ENCODE results near the gene RNU1-4.
"Not testable (repeated sequence)": the region's sequence is repeated elsewhere in the genome, so short reads cannot be mapped to it uniquely, and the experiment has no call there.

RNU1-4 gene

DNA sequence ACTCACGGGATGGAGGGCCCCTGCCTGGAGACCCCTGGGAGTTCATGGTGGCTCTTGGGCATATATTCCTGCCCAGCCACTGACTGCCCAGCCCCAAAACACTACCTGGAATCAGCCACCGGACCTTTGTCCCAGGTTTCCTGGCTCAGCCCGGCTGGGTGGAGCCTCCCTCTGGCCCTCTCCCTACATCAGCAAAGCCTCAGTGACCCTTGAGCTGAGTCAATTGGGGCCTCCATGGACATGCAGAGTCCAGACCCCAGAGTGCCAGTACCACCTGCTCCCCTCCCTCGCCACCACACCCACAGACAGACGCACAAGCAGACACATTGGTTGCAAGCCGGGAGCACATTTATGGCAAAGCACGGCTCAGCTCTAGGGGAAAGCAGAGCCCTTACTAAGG is 43.2 kb upstream of the RNU1-4 start:
- not testable (repeated sequence) for H3K9me3 ChIP-seq (replicated peaks in 1 of 2; ENCODE audit: control insufficient read depth in 2 of 2, insufficient read depth in 1 of 2, low read depth in 1 of 2, low read length in 2 of 2); H2BK15ac ChIP-seq (ENCODE audit: low read length); H3K23ac ChIP-seq (ENCODE audit: low read depth, low read length, poor library complexity); H3K36me3 ChIP-seq (replicated peaks in 1 of 2; ENCODE audit: control insufficient read depth in 2 of 2, insufficient read depth in 2 of 2, low read length in 2 of 2); H4K91ac ChIP-seq (ENCODE audit: low read depth, low read length, poor library complexity); H2BK120ac ChIP-seq (ENCODE audit: low read depth, low read length); H3K14ac ChIP-seq (ENCODE audit: low read length); DNase-seq (ENCODE audit: low spot score); H3K4me2 ChIP-seq (ENCODE audit: insufficient read depth, low read length, poor library complexity, severe bottlenecking); H3K27me3 ChIP-seq (ENCODE audit: control insufficient read depth in 3 of 3, insufficient read depth in 3 of 3, low read depth in 1 of 3, low read length in 3 of 3); H2AFZ ChIP-seq (ENCODE audit: low read length); H3K27ac ChIP-seq (replicated peaks; ENCODE audit: low read length); H2AK5ac ChIP-seq (ENCODE audit: low read depth, low read length); H2BK5ac ChIP-seq (ENCODE audit: low read length); H2BK12ac ChIP-seq (ENCODE audit: low read length); H4K8ac ChIP-seq (ENCODE audit: low read depth, low read length); H3K4me1 ChIP-seq (ENCODE audit: control insufficient read depth in 2 of 2, insufficient read depth in 1 of 2, low read depth in 1 of 2, low read length in 2 of 2); H3K4ac ChIP-seq (ENCODE audit: low read length); H3K4me3 ChIP-seq (ENCODE audit: low read length in 2 of 2); H3K79me1 ChIP-seq (ENCODE audit: low read depth, low read length); H3K9ac ChIP-seq (ENCODE audit: low read depth, low read length, poor library complexity); H3K18ac ChIP-seq (ENCODE audit: low read length)
- no CpG with 5 or more reads among the region's 7 CpGs for WGBS, 2 donors (ENCODE audit: extremely low coverage in 2 of 2, insufficient read length in 2 of 2, insufficient replicate concordance in 1 of 2)

DNA sequence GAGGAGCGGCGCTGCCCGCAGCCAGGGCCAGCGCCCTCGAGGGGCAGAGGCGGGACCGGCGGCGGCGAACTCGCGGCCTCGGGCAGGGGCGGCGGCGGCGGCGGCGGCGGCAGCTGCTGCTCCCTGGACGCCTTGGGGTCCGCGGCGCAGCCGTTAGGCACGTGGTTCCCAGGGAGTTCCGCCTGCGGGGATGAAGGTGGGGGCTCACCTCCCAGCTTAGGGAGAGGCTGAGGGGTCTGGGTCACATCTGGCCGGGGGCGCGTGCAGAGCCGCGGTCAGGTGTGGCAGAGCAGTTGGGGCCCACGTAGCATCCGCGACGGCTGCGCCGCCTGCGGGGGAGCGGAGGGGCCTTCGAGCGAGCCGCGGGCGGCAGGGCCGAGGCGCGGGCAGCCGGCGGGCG is 40.9 kb upstream of the RNU1-4 start:
- H3K4me2 ChIP-seq (ENCODE audit: insufficient read depth, low read length, poor library complexity, severe bottlenecking), result peak overlapping the region; percentile 25
- H3K4me1 ChIP-seq (ENCODE audit: control insufficient read depth in 2 of 2, insufficient read depth in 1 of 2, low read depth in 1 of 2, low read length in 2 of 2); H2AK5ac ChIP-seq (ENCODE audit: low read depth, low read length); H2BK120ac ChIP-seq (ENCODE audit: low read depth, low read length); H3K18ac ChIP-seq (ENCODE audit: low read length); H3K27me3 ChIP-seq (ENCODE audit: control insufficient read depth in 3 of 3, insufficient read depth in 3 of 3, low read depth in 1 of 3, low read length in 3 of 3); H2BK12ac ChIP-seq (ENCODE audit: low read length); H4K8ac ChIP-seq (ENCODE audit: low read depth, low read length); H2AFZ ChIP-seq (ENCODE audit: low read length); H3K14ac ChIP-seq (ENCODE audit: low read length); H3K23ac ChIP-seq (ENCODE audit: low read depth, low read length, poor library complexity); H2BK15ac ChIP-seq (ENCODE audit: low read length); H3K79me1 ChIP-seq (ENCODE audit: low read depth, low read length); H4K91ac ChIP-seq (ENCODE audit: low read depth, low read length, poor library complexity); H3K36me3 ChIP-seq (replicated peaks in 1 of 2; ENCODE audit: control insufficient read depth in 2 of 2, insufficient read depth in 2 of 2, low read length in 2 of 2); H3K4me3 ChIP-seq (ENCODE audit: low read length in 2 of 2); H3K4ac ChIP-seq (ENCODE audit: low read length); H3K27ac ChIP-seq (replicated peaks; ENCODE audit: low read length); DNase-seq (ENCODE audit: low spot score); H3K9ac ChIP-seq (ENCODE audit: low read depth, low read length, poor library complexity); H3K9me3 ChIP-seq (replicated peaks in 1 of 2; ENCODE audit: control insufficient read depth in 2 of 2, insufficient read depth in 1 of 2, low read depth in 1 of 2, low read length in 2 of 2); H2BK5ac ChIP-seq (ENCODE audit: low read length): not testable (repeated sequence)
- WGBS, 2 donors (ENCODE audit: extremely low coverage in 2 of 2, insufficient read length in 2 of 2, insufficient replicate concordance in 1 of 2), result no CpG with 5 or more reads among the region's 52 CpGs

DNA sequence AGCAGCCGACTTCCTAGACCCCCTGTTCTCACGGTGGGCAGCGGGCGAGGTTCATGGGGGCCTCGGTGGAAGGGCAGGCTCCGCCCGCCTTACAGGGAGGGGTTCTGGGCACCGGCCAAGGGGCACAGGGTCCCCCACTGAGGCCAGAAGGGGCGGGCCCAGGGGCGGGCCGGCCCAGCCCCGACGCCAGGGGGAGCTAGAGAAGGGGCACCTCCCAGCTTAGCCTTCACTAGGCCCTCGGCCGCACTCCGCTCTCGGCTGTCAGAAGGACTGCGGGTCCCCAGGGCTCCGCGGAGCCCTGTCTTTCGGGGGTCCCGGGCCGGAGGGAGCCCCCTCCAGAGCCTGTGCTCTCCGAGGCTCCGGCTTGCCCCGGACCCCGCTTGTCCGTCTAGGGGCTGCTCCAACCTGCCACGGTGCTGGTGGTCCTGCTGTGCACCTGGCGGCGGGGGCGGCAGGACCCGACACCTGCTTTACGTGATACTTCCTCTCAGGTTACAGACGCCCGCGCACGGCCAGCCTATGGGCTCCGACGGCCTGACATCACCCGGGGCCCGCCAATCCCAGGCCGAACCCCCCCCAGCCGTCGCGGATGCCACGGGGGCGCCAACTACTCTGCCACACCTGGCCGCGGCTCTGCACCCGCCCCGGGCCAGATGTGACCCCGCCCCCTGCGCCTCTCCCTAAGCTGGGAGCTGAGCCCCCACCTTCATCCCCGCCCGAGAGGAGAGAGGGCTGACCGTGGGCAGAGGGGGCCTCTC is 40.0 kb upstream of the RNU1-4 start:
- not testable (repeated sequence) for H3K9me3 ChIP-seq (replicated peaks in 1 of 2; ENCODE audit: control insufficient read depth in 2 of 2, insufficient read depth in 1 of 2, low read depth in 1 of 2, low read length in 2 of 2); H3K14ac ChIP-seq (ENCODE audit: low read length)

DNA sequence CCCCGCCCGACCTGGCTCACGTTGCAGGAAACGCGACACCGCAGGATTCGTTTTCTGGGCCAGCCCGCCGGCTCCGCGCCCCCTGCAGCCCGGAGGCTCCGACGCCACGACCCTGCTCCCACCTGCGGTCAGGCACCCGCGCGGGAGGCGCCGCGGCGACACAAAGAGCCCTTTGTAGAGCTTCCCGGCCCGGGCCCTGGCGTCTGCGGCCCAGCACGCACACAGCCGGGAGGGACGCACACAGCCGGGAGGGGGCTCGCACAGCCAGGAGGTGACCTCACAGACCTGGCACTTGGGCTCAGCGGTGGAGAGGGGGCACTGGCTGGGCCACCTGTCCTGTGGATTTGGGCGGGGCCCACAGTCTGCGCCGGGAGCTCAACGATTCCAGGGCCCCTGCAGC is 39.1 kb upstream of the RNU1-4 start:
- H2BK15ac ChIP-seq (ENCODE audit: low read length); H3K36me3 ChIP-seq (replicated peaks in 1 of 2; ENCODE audit: control insufficient read depth in 2 of 2, insufficient read depth in 2 of 2, low read length in 2 of 2); H3K14ac ChIP-seq (ENCODE audit: low read length); H3K9me3 ChIP-seq (replicated peaks in 1 of 2; ENCODE audit: control insufficient read depth in 2 of 2, insufficient read depth in 1 of 2, low read depth in 1 of 2, low read length in 2 of 2); H2AK5ac ChIP-seq (ENCODE audit: low read depth, low read length); DNase-seq (ENCODE audit: low spot score); H3K18ac ChIP-seq (ENCODE audit: low read length); H3K9ac ChIP-seq (ENCODE audit: low read depth, low read length, poor library complexity); H3K79me1 ChIP-seq (ENCODE audit: low read depth, low read length); H2BK12ac ChIP-seq (ENCODE audit: low read length); H2BK120ac ChIP-seq (ENCODE audit: low read depth, low read length); H2AFZ ChIP-seq (ENCODE audit: low read length); H3K23ac ChIP-seq (ENCODE audit: low read depth, low read length, poor library complexity); H4K91ac ChIP-seq (ENCODE audit: low read depth, low read length, poor library complexity); H3K27ac ChIP-seq (replicated peaks; ENCODE audit: low read length); H3K4ac ChIP-seq (ENCODE audit: low read length); H3K27me3 ChIP-seq (ENCODE audit: control insufficient read depth in 3 of 3, insufficient read depth in 3 of 3, low read depth in 1 of 3, low read length in 3 of 3); H2BK5ac ChIP-seq (ENCODE audit: low read length); H4K8ac ChIP-seq (ENCODE audit: low read depth, low read length); H3K4me3 ChIP-seq (ENCODE audit: low read length in 2 of 2); H3K4me1 ChIP-seq (ENCODE audit: control insufficient read depth in 2 of 2, insufficient read depth in 1 of 2, low read depth in 1 of 2, low read length in 2 of 2): not testable (repeated sequence)
- no CpG with 5 or more reads among the region's 37 CpGs for WGBS, 2 donors (ENCODE audit: extremely low coverage in 2 of 2, insufficient read length in 2 of 2, insufficient replicate concordance in 1 of 2)
- peak overlapping the region; percentile 18 for H3K4me2 ChIP-seq (ENCODE audit: insufficient read depth, low read length, poor library complexity, severe bottlenecking)

More for the DNA sequence above, 40.0 kb upstream of the RNU1-4 start:
- H3K79me1 ChIP-seq (ENCODE audit: low read depth, low read length); H3K4me1 ChIP-seq (ENCODE audit: control insufficient read depth in 2 of 2, insufficient read depth in 1 of 2, low read depth in 1 of 2, low read length in 2 of 2); H2BK5ac ChIP-seq (ENCODE audit: low read length); H3K27ac ChIP-seq (replicated peaks; ENCODE audit: low read length); DNase-seq (ENCODE audit: low spot score); H3K23ac ChIP-seq (ENCODE audit: low read depth, low read length, poor library complexity); H3K18ac ChIP-seq (ENCODE audit: low read length); H2AFZ ChIP-seq (ENCODE audit: low read length); H3K4ac ChIP-seq (ENCODE audit: low read length); H3K9ac ChIP-seq (ENCODE audit: low read depth, low read length, poor library complexity); H4K8ac ChIP-seq (ENCODE audit: low read depth, low read length); H3K36me3 ChIP-seq (replicated peaks in 1 of 2; ENCODE audit: control insufficient read depth in 2 of 2, insufficient read depth in 2 of 2, low read length in 2 of 2); H4K91ac ChIP-seq (ENCODE audit: low read depth, low read length, poor library complexity); H2AK5ac ChIP-seq (ENCODE audit: low read depth, low read length); H3K27me3 ChIP-seq (ENCODE audit: control insufficient read depth in 3 of 3, insufficient read depth in 3 of 3, low read depth in 1 of 3, low read length in 3 of 3); H3K4me2 ChIP-seq (ENCODE audit: insufficient read depth, low read length, poor library complexity, severe bottlenecking); H2BK120ac ChIP-seq (ENCODE audit: low read depth, low read length); H2BK15ac ChIP-seq (ENCODE audit: low read length); H2BK12ac ChIP-seq (ENCODE audit: low read length); H3K4me3 ChIP-seq (ENCODE audit: low read length in 2 of 2): not testable (repeated sequence)
- WGBS, 2 donors (ENCODE audit: extremely low coverage in 2 of 2, insufficient read length in 2 of 2, insufficient replicate concordance in 1 of 2), result no CpG with 5 or more reads among the region's 57 CpGs

Data from neuronal stem cell (in vitro differentiated cells).